Smooth muscle cell of the brain vasculature (primary cell): Measurements from ENCODE around the gene JPT2.

Experiments
- DNase-seq: peaks from one replicate; pipeline ENCODE4 v3.0.0-alpha.2; 2012; ENCODE audit warnings: low read depth, low spot score

The JPT2 gene

GRCh38 chr16:1651974-1652312, 26.1 kb upstream of the JPT2 start:
- no peak for DNase-seq

- DNase-seq: no peak
Measured at GRCh38 chr16:1653023-1653422, 25.1 kb upstream of the JPT2 start.

DNA sequence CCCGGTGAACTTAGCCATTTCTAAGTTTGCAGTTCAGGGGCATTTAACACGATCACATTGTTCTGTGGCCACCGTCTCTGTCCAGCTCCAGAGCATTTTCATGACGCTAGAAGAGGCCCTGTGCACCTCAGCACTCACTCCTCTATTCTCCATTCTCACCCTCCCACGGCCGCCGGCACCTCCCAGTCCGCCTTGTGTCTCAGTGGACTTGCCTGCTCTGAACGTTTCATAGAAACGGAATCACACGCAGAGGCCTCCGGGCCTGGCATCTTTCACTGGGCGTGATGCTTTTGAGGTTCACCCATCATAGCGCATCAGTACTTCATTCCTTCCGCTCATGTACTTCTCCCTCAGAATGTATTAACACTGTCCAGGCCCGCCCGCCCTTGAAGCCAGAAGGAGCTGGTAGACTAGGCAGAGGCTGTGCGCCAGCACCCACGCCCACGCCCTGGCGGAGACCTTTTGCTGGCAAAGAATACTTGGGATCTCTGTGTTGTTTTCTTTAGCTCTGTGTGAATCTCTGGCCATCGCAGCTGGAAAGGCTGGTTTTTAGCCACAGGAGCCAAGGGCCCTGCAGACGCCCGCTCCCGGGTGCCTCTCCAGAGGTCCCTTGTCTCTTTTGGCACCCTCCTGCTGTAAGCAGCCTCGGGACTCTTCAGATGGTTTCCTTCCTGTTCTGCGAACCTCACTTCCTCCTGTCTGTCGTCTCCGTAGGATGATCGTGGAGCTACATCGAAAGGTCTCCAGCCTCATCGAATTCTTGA, 23.4 kb upstream of the JPT2 start:
- DNase-seq: no peak

DNA sequence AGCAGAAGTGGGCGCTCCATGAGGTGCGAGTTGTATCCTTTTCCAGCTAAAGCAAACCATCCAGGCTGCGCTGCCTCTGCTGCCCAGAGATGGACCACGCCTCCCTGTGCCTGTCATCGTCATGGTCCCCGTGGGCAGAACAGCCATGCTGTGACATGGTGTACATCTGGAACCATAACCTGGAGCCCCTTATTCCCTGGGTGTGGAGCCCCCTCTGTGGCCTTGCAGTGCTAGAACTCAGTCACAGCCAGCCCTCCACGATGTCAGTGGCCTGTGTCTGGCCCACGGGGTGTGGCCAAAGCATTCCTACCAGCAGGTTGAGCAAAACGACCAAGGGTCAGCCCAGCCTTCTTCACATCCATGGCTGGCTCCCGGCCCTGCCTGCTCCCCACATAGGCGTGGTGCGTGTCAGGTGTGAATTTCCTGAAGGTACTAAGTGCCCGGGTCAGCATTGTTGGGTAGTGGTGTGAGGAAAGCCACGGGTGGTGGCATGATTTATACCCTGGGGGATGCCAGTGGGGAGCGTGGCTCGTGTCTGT, 22.7 kb upstream of the JPT2 start:
- DNase-seq: no peak

DNA sequence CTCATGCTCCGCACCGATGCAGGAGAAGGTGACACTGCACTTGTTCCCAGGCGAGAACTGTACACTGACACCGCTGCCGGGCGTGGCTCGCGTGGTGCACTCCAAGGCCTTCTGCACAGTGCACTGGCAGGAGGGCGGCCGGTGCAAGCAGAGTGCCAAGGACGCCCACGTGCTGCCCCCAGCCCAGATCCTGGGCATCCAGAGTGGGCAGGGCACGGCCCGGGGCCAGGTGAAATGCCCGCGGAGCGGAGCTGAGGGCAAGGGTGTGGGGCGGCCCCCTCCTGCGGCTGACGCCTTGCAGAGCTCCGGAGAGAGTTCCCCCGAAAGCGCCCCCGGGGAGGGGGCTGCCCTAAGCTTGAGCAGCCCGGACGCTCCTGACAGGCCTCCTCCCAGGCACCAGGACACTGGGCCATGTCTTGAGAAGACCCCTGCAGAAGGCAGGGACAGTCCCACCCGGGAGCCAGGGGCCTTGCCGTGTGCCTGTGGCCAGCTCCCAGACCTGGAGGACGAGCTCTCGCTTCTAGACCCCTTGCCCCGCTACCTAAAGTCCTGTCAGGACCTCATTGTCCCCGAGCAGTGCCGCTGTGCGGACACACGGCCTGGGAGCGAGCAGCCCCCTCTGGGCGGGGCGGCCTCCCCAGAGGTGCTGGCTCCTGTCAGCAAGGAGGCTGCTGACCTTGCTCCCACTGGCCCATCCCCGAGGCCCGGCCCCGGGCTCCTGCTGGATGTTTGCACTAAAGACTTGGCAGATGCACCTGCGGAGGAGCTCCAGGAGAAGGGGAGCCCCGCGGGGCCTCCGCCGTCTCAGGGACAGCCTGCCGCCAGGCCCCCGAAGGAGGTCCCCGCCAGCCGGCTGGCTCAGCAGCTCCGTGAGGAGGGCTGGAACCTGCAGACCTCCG, 21.9 kb upstream of the JPT2 start:
- no peak for DNase-seq

GRCh38 chr16:1656808-1657617, 21.1 kb upstream of the JPT2 start:
- no peak for DNase-seq

- no peak for DNase-seq
Measured at GRCh38 chr16:1657841-1658240, 20.2 kb upstream of the JPT2 start.

DNA sequence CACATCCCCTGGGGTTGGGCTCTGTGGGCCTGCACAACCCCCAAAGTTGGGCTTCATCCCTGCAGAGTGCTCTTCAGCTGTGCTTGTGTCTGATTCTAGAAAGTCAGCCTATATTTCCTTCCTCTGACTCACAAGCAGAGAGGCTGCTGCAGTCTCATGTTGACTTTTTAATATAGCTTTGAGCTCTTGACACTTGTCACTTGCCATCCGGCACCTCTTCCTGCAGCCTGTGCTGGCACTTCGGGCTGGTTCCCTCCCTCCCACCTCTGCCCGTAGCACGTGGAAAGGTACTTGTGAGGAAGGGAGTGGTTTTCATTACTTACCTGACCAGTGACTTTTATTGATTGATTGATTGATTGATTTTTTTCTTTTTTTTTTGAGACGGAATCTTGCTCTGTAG, 19.0 kb upstream of the JPT2 start:
- no peak for DNase-seq

GRCh38 chr16:1661826-1662225, 16.3 kb upstream of the JPT2 start:
- no peak for DNase-seq

DNA sequence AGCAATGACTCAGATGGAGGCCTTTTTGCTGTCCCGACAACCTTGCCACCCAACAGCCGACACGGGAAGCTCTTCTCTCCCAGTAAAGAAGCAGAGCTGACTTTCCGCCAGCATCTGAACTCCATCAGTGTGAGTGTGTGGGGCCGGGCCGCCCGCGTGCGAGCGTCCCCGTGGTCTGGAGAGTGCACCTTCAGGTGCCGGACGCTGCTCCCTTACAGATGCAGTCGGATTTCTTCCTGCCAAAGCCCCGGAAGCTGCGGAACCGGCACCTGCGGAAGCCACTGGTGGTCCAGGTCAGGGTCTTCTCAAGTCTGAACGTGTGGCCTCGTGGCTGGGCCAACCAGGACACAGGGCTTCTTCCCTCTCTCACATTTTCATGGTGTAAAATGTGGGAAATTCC, 15.5 kb upstream of the JPT2 start:
- no peak for DNase-seq

DNA sequence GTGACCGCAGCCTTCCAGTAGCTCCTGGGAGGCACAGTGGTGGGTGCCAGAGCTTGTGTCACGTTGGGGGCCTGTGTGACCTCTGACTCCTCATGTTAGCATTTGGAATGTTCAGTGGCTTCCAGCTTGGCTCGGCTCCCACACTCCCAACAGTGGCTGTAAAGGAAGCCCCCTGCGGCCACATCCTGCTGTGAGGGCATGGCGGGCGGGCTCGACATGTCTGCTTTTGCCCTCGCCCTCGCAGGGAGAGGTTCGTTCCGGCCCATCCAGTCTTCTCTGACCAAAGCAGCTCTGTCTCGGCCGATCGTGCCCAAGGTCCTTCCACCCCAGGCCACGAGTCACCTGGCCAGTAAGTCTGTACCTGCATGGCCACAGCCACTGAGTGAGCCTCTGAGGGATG, 12.2 kb upstream of the JPT2 start:
- no peak for DNase-seq

DNA sequence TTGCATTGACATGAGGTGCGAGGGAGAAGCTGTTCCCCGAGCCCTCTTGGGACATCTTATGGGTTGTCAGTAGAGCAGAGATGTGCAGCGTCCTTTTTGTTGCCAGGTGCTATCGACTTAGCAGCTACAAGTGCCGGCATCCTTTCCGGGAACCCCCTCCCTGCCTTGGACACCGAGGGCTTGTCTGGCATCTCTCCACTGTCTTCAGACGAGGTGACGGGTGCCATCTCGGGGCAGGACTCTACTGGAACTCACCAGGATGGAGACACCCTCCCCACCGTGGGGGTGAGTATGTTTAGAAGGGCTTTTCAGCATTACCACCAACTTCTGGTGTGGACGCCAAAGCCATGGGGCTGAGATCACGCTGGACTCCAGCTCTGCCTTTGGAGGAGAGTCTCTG, 11.8 kb upstream of the JPT2 start:
- no peak for DNase-seq

DNA sequence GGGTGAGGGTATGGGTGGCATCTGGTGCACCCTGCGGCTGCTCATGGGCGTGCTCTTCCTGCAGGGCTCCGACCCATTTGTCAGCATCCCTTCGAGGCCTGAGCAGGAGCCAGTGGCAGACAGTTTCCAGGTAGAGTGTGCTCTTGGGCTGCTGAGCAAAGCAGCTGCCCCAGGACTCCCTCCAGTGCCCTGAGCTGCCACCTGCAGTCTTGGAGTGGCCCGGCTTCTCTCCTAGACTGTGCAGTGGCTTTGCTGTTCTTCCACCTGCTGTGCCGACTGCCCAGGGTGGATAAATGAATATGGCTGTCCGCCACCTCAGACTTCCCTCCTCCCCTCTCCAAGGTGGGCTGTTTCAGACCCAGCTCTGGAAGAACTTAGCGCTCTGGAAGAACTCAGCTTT, 10.8 kb upstream of the JPT2 start:
- DNase-seq: no peak

GRCh38 chr16:1667916-1668315, 10.2 kb upstream of the JPT2 start:
- DNase-seq: no peak

GRCh38 chr16:1668612-1669319, 9.3 kb upstream of the JPT2 start:
- DNase-seq: no peak

DNA sequence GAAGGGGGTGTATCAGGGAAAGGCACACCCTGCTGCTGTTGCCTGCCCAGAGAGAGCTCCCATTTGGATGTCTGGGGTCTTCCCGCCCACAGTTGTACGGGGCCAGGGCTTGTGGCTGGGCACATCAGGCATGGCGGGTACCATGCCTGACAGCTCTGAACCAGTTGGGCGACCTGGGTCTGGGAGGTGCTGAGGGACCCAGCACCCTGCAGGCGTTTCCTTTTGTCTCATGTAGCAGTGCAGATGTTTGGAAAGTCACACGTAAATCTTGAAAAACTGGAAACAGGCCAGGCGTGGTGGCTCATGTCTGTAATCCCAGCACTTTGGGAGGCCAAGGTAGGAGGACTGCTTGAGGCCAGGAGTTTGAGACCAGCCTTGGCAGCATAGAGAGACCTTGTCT, 8.4 kb upstream of the JPT2 start:
- DNase-seq: no peak

GRCh38 chr16:1670371-1670770, 7.7 kb upstream of the JPT2 start:
- DNase-seq: no peak

DNA sequence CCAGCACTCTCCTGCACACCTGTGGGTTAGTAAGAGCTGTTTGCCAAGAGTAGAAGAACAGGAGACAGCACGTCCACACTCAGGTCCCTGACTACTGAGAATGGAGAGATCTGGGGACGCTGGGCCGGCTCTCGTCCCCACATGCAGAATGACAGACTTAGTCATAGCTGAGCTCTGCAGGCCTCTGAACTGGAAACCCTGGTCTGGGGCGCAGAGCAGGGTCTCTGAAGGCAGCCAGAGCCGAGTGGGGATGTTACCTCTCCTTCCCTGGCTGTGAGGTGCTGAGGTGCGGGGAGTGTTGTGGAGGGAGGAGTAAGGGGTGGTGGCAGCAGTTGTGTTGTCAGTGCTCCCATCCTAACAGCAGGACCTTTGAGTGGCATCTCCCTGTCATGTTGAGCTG, 7.2 kb upstream of the JPT2 start:
- no peak for DNase-seq

DNA sequence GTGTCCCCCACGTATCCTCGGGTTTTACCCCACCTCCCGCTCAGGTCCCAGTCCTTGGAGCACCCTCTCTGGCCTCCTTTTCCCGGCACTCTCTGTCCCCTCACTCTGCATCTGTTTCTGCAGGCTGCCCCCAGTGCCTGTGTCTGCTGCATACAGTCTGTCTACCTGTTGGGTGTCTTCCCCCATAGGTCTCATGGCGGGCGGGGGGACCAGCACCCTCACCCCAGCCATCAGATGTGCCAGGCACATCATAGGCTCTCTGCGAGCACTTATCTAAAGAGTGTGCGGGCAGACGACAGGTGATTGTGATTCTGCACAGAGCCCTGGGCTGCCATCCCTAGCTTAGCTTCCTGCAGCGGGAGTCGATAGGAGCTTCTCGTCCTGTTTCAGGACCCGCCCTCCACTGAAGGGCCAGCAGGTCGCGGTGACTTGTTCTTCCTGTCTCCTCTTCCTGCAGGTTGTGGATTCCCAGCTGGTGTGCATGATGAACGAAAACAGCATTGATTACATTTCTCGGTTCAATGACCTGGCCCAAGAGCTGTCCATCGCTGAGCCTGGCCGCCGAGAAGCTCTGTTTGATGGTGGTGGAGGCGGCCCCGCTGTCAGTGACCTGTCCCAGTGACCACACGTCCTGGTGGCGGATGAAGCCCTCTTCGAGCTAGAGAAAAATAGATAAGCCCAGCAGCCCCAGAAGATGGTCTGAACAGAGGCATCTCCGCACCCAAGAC, 4.5 kb upstream of the JPT2 start:
- no peak for DNase-seq

DNA sequence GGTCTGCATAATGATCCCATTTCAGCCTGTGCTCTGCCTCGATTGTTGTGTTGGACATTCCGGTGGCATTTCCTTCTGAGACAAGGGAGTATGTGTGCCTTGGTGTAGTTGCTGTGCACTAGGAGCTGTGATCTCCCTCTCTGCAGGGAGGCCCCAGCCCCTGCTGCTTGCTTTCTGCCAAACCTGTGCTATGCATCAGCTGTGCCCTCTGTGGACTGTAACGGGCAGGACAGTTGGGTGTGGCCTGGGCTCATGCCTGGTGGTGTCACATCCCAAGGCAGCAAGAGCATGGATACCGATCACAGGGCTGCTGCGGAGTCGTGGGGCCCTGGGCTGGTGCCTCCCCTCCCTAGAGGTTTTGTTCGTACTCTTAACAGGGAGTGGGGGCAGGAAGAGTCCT, 3.8 kb upstream of the JPT2 start:
- DNase-seq: no peak
